RPMI7951 (cell line): Measurements from ENCODE around the gene TRMT112. TPM values are rescaled to one million over a fixed set of nuclear protein-coding genes. Genes with fewer than 3 reads are reported as not detected.

Source experiments
- DNase-seq: peaks from one replicate; pipeline ENCODE4 v3.0.0-alpha.2; 2012; ENCODE audit warnings: low read depth
- total RNA-seq: library from RNA; depleted of rRNA; stranded (reverse); fragments of >200 nt; shearing (Covaris generic); gene quantifications from 2 replicates; pipeline ENCODE4 v1.2.3, GENCODE V29; 2014; rRNA removed

The TRMT112 gene
- 434 and 545 TPM in 2 replicates for total RNA-seq

DNA sequence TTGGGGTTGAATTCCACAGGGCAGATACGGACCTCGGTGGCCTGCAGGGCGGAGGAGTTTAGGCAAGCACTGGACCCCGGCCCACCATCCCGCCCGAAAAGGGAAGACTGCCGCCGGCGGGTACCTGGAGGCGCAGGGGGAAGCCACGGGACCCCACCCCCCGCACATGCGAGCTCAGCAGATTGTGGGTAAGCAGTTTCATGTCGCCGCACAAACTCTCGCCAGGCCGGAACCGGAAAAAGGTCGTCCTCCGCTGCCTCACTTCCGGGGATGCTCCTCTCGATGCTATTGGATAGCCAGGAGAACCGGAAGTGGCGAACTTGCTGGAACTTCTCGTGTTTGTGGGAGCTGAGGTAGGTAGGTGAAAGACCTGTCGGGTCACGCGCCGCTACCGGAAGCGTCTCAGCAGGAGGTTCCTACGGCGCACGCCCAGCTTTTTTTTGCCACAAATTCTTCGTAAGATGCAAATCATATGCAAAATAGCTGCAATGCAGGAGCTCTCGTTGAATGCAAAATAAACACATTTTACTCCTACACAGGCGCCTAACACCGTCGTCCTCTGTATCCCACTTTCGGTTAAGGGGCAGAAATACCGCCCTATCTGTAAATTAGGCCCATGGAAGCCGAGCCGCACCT lies at the start of gene TRMT112:
TRMT112 (minus strand) TSS at position 235 of the 636 bp plus-strand sequence; CDS start at position 202, 33 bp downstream.
- DNase-seq: peak; percentile 98

DNA sequence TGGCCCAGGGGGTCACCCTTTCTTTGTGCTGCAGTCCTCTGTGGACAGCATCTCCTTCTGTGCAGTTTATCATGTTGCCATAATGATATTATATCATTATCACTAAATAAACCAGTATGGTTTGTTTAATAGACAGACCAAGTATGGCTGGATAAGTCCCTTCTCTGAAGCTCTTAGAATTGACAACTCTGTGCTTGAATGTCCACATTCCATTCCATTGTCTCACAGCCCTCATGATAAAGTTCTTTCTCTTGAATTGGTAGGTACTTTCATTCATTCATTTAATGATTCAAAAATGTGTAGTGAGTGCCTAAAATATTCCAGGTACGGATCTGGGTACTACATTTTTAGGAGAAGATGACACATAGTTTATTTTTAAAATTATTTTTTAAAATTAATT lies 49.4 kb upstream of the TRMT112 start:
- DNase-seq: no peak

DNA sequence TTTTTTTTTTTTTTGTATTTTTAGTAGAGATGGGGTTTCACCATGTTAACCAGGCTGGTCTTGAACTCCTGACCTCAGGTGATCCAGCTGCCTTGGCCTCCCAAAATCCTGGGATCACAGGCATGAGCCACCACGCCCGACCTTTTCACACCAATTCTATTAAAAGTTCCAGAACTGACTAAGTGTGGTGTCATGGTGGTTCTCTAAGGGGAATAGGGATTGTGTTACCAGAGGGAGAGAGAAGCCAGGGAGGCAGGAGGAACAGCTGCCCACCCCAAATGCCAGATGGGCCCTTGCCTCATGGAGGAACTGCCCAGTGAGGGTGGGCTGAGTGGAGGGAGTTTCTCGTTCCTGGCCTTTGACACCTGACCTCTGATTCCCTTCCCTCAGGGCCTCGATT lies 47.6 kb upstream of the TRMT112 start:
- DNase-seq: no peak

DNA sequence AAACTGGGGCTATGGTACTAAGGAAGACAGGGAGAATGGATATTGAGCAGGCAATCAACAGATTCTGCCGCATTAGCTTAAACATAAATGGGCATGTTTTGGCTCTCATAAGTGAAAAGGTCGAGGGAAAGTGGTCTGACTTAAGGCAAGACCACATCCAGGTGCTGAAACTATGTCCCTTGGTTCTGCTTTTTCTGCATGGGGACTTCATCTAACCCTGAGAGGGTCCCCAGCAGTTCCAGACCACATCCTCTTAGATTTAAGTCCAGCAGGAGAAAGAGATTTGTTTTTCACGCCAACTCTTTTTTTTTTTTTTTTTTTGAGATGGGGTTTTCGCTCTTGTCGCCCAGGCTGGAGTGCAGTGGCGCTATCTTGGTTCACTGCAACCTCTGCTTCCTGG lies 47.1 kb upstream of the TRMT112 start:
- no peak for DNase-seq

DNA sequence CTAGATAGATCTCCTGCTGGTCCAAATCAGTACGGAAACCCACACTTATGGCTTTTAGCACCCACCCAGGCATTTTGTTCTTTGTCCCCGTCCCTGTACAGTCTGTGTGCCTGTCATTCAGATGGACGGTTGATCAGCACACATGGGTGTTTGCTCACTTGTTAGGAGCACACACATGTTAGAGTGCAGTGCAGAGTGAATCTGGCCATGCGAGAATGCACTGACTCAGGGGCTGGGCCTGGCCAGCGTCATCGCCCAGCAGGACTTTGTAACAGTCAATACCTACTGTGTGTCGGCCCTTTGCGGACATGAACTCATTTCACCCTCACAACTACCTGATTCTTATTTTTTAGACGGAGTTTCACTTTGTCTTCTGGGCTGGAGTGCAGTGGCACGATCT lies 45.0 kb upstream of the TRMT112 start:
- no peak for DNase-seq

DNA sequence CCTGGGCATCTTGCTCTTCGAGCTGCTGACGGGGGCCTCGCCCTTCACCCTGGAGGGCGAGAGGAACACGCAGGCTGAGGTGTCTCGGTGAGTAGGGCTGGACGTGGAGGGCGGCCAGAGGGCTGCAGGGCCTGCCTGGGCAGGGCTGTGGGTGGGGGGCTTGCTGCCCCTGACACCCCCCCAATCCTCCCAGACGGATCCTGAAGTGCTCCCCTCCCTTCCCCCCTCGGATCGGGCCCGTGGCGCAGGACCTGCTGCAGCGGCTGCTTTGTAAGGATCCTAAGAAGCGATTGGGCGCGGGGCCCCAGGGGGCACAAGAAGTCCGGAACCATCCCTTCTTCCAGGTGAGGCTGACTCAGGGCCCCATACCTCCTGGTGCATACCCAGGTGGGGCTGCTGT lies 44.3 kb upstream of the TRMT112 start:
- no peak for DNase-seq

DNA sequence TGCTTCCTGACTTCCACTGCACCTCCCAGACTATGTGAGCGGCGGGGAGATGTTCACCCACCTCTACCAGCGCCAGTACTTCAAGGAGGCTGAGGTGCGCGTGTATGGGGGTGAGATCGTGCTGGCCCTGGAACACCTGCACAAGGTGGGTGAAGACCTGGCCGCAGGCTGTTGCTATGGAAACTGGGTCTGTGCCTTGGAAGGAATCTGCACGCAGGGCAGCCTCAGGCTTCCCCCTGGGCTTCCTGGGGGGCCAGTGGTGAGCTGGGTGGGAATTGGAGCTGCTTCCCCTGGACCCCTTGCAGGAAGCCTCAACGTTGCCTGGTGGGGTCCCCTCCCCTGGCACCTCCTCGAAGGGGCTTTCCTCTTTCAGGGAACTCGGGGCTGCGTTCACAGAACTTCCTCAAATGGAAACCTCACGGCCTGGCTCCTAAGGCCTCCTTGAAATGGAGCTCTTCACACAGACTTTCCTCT lies 43.1 kb upstream of the TRMT112 start:
- no peak for DNase-seq

DNA sequence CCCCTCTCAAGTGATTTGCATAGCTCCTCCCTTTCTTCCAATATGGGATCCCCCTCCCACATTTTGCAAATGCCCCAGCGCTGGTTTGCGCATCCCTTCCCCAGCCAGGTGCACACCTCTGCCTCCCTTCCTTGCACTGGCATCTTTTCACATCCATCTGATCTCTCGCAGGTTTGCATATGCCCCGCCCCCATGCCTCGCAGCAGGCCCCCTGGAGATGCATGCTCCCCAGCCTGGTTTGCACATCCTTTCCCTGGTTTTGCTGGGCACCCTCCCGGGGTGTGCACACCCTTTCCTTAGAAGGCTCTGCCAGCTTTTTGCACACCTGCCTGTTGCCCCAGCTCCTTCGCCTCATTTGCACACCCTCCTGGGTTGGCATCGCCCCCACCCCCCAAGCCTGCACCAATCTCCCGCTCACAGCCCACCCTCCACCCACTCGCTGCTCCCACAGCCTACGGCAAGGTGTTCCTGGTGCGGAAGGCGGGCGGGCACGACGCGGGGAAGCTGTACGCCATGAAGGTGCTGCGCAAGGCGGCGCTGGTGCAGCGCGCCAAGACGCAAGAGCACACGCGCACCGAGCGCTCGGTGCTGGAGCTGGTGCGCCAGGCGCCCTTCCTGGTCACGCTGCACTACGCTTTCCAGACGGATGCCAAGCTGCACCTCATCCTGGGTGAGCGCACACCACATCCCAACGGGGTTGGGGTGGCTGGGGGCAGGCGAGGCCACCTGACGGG lies 42.5 kb upstream of the TRMT112 start:
- no peak for DNase-seq

DNA sequence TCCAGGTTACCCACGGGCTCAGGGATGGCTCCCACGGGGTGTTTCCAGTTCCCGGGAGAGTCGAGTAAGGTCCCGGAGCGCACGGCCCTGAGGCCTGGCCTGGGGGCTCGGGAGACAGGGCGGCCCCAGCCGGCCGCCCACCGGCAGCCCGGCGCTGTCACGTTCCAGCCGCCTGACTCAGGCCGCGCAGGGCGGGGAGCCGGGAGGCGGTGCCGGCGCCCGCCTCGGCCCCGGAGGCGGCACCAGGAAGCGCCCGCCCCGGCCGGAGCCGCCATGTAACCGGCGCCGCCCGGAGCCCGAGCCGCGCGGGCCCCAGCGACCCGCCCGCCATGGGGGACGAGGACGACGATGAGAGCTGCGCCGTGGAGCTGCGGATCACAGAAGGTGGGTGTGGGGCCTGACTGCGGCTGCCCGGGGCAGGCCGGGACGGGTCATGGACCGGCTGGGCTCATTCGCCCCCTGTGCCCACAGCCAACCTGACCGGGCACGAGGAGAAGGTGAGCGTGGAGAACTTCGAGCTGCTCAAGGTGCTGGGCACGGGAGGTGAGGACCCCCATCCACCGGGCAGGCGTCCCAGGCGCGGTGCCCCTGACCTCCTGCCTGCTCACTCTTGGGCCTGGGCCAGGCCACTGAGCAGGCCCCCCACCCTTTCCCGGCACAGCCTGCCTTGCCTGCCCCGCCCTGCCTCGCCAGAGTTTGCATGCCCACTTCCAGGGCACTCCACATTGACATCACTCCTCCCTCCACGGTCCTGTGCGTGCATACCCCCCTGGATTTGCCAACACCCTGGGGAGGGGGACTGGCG lies 41.8 kb upstream of the TRMT112 start, which contains the start of gene RPS6KA4:
RPS6KA4 (plus strand) TSS at position 256 of the 805 bp plus-strand sequence; CDS start at position 330, 74 bp downstream.
- DNase-seq: peak; percentile 68

DNA sequence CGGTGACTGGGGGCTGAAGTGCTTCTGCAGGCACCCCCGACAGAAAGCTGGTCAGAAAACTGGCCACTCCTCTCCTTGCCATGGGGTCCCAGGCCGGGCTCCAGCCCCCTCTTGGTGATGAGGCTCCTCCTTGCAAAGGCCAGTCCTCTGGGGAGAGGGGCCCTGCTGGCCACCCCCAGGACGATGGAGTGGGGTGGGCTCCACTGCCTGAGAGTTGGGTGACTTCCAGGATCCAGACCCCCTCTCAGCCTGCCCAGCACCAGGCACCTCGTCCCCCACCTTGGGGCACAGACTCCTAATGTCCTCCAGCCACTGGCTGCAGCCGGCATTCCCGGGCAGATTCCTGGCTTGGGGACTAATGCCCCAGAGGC lies 41.2 kb upstream of the TRMT112 start:
- no peak for DNase-seq

DNA sequence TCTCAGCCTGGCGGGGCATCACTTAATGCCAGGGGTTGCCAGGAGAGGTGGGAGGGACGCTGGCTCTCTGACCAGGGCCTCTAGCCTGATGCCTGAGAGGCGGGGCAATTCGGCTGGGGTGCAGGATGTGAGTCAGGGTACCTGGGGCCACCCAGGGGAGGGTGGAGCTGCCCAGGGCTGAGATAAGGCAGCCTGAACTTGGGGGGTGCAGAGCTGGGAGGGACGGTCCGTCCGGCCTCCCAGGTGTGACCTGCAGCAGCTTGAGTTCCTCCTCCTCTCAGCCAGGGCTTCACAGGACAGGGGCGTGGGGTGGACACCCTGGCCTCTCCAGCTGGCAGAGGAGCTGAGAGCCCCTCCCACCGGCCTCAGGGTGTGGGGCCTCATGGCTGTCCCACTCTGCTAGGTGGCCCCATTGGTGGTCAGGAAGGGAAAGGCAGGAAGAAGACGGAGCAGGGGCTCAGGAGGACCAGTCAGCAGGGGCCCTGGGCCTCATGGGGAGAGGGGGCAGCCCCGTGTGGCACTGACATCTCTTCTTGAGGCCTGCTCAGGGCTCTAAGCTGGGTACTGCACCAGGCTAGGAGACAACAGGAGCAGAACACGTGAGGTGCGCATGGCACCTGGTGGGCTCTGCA lies 40.7 kb upstream of the TRMT112 start:
- peak; percentile 24 for DNase-seq

DNA sequence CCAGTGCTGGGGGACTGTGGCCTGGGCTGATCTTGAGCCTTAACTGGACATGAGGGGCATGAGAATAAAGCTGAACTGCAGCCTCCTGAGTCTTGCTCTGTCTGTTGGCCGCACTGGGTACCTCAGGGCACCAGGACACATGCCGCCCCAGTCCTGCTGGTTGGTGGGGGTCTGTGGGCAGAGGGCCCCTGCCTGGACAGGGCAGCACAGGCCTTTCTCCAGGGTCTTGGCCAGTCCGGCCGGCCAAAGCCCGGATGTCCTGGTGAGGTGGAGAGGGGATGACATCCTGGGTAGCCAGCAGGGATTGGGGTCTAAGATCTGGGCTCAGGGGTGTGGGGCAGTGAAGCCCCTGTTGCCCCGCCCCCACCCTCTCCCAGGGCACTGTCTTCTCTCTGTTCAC lies 40.1 kb upstream of the TRMT112 start:
- no peak for DNase-seq

DNA sequence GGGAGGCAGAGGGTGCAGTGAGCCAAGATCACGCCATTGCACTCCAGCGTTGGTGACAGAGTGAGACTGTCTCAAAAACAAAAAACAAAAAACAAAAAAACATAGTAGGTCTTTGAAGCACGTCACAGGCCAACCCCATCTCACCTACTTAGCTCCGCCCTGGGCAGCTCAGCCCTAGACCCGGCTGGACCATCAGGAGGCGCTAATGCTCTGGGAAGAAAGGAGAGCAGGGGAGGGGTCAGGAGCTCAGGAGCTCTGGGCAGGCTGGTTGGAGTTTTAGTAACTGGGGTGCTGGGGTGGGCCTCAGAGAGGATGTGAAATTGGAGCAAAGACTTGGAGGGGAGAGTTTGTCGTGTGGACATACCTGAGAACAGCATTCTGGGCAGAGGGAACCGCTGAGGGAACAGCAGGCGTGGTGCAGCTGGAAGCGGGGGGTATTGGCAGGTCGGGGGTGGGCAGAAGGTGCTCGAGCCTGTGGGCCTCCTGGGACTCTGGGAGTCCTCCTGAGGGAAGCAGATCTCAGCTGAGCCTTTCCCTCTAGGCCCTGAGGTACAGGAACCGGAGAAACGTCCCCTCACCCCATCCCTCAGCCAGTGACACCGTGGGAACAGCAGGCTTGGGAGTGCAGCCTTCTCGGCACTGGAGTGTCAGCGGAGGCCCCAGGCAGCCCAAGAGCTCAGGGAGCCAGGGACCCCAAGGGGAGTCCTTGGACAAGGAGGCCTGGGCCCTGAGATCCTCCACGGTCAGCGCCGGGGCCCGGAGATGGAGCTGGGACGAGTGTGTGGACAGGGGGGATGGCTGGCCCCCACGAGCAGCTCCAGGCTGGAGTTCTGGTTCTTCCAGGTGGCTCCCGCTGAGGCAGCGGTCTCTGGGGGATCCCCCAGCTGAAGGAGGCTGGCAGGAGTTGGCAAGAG lies 39.4 kb upstream of the TRMT112 start:
- no peak for DNase-seq

DNA sequence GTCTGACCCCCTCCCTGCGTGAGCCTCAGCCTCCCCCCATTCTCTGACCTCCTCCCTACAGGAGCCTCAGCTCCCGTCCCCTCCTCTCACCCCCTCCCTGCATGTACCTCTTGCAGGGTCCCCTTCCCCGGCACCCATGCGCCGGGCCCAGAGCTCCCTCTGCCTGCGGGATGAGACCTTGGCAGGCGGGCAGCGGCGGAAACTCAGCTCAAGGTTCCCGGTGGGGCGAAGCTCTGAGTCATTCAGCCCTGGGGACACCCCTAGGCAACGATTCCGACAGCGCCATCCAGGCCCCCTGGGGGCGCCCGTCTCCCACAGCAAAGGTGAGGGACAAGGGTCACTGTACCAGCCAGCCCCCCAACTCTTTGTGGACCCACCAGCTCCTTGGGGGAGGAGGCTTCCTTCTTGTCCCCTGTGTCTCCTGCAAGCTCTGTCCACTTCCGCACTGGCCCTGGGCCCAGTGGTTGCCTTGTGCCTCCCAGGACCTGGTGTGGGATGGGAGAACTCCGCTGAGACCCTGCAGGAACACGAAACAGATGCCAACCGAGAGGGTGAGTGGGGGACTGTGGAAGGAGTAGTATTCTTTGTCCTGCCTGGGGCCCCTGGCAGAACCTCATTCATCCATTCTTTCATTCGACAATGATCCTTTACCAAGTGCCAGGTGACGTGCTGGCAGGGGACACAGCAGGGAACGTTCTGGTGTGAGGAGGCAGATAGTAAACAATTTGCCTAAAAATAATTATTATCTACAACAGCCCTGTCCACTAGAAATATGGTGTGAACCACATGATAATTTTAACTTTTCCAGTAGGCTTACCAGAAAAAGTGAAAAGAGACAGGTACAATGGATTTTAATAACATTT lies 38.0 kb upstream of the TRMT112 start:
- peak; percentile 79 for DNase-seq

DNA sequence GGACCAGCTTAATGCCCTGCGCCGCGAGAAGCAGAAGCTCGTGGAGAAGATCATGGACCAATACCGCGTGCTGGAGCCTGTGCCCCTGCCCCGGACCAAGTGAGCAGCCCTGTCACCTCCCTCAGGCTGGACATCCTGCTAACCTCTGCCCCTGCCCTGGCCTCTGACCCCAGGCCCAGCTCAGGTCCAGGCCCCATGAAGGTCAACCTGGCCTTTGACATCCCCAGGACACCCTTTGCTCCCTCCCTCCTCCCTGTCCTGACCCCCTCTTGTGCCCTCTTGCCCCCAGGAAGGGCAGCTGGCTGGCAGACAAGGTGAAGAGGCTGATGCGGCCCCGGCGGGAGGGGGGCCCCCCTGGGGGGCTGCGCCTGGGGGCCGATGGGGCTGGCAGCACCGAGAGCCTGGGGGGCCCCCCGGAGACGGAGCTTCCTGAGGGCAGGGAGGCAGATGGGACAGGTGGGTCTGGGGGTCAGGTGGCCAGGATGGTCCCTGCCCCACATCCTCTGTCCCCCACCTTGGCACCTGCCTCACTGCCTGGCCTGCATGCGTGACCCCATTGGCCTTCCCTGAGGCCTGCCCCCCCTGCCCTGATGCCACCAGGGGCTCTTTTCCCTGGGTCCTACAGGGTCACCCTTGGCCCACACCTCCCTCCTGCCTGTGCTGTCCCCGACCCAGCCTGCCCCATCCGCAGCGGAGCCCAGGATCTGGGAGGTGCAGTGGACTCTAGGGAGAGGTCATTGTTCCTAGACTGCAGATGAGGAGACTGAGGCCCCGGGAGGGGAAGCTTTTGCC lies 36.6 kb upstream of the TRMT112 start:
- DNase-seq: no peak

DNA sequence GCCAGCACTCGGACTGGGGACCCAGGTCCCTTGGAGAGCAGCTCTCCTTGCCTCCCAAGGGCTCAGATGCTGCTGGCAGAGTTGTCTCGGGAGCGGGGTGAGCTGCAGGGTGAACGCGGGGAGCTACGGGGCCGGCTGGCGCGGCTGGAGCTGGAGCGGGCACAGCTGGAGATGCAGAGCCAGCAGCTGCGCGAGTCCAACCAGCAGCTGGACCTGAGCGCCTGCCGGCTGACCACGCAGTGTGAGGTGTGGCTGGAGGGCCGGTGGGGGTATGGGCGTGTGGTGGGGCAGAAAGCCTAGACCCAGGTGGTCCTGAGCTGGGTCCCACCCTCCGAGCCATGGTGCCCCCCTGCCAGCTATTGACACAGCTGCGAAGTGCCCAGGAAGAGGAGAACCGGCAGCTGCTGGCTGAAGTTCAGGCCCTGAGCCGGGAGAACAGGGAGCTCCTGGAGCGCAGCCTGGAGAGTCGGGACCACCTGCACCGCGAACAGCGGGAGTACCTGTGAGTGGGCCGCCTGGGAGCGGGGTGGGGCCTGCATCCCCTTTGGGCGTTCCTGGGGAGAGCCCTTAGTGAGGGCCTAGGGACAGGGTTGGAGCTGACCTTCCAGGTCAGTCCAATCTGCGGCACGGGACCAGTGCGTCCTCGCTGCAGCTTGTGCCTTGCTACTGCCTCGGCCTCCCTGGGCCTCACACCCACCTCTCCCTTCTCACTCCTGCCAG lies 35.8 kb upstream of the TRMT112 start:
- DNase-seq: no peak

DNA sequence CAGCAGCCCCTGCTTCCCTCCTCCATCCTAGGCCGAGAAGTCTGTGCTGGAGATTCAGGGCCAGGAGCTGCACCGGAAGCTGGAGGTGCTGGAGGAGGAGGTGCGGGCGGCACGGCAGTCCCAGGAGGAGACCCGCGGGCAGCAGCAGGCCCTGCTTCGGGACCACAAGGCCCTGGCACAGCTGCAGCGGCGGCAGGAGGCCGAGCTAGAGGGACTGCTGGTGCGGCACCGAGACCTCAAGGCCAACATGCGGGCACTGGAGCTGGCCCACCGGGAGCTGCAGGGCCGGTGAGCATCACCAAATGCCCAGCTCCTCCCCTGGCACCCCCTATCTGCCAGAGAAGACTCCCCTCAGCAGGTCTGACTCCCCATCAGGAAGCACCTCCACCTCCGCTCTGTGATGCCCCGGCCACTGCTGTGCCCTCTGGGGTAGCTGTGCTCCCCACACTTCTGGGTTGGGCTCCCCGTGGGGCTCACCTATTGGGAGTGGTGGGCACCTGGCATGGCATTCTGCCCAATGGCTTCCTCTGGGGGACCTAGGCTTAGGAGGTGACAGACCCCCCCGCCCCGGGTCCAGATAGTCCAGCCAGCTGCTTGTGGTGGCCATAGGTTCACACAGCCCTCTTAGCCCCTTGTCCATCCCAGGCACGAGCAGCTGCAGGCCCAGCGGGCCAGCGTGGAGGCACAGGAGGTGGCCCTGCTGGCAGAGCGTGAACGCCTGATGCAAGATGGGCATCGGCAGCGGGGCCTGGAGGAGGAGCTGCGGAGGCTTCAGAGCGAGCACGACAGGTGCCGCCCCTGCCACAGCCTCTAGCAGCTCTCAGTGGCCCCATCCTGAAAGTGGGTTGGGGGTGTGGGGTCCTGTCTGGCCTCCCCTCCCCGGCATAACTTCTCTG lies 35.0 kb upstream of the TRMT112 start:
- no peak for DNase-seq
